CD14-positive monocyte (primary cell): ENCODE data around the gene RMND5B. TPM values are rescaled to one million over a fixed set of nuclear protein-coding genes. Genes with fewer than 3 reads are reported as not detected.

ENCODE experiments used
- DNase-seq, 3 donors: peaks; one replicate each; pipeline ENCODE4 v3.0.0-alpha.2; 2011 to 2022
- H2AFZ ChIP-seq: 2 replicates; pipeline ENCODE4 v1.6.0; 2012; ENCODE audit warnings: mild to moderate bottlenecking, low read depth, low read length, inconsistent platforms; ENCODE audit not compliant: insufficient read depth, poor library complexity, severe bottlenecking
- H3K27ac ChIP-seq, 2 donors: 1 replicate in 1 of 2; 2 replicates in 1 of 2; pipeline ENCODE4 v1.5.1; 2012 to 2013; ENCODE audit warnings: low read length in 2 of 2, control low read depth in 1 of 2, inconsistent platforms in 1 of 2, low read depth in 1 of 2, mild to moderate bottlenecking in 1 of 2
- H3K27me3 ChIP-seq, 2 donors: one replicate each; pipeline versions ENCODE4 v1.6.0 to v1.6.1; 2011 to 2013; ENCODE audit warnings: low read length in 2 of 2; ENCODE audit not compliant: control insufficient read depth in 2 of 2, insufficient read depth in 2 of 2
- H3K36me3 ChIP-seq, 2 donors: replicated peaks in 1 of 2; 1 replicate in 1 of 2; 2 replicates in 1 of 2; pipeline versions ENCODE4 v1.5.1 to v1.6.1; 2012 to 2013; ENCODE audit warnings: low read length in 2 of 2, control low read depth in 1 of 2, inconsistent platforms in 1 of 2, mild to moderate bottlenecking in 1 of 2; ENCODE audit not compliant: insufficient read depth in 2 of 2, control insufficient read depth in 1 of 2
- H3K4me1 ChIP-seq, 2 donors: 1 replicate in 1 of 2; 2 replicates in 1 of 2; pipeline versions ENCODE4 v1.5.1 to v1.6.1; 2012 to 2013; ENCODE audit warnings: low read length in 2 of 2, control low read depth in 1 of 2, inconsistent platforms in 1 of 2, mild to moderate bottlenecking in 1 of 2, moderate library complexity in 1 of 2; ENCODE audit not compliant: insufficient read depth in 2 of 2, control insufficient read depth in 1 of 2
- H3K4me2 ChIP-seq: replicated peaks from 2 replicates; pipeline ENCODE3; 2012; ENCODE audit warnings: low read length, moderate library complexity, mild to moderate bottlenecking; ENCODE audit not compliant: poor library complexity, severe bottlenecking; ENCODE audit errors: extremely low read depth
- H3K4me3 ChIP-seq, 3 experiments: fragments of 200-600 bp in 1 of 3; sonication (generic) in 1 of 3; replicated peaks in 1 of 3; 1 replicate in 2 of 3; 2 replicates in 1 of 3; pipeline ENCODE4 v1.5.1; 2011 to 2013; ENCODE audit warnings: low read length in 3 of 3, mild to moderate bottlenecking in 3 of 3, control low read depth in 2 of 3, low read depth in 2 of 3, inconsistent platforms in 1 of 3, moderate library complexity in 1 of 3
- H3K79me2 ChIP-seq: 2 replicates; pipeline ENCODE4 v1.6.0; 2012; ENCODE audit warnings: mild to moderate bottlenecking, control low read depth, inconsistent platforms, low read length, moderate library complexity; ENCODE audit not compliant: insufficient read depth
- H3K9ac ChIP-seq: 2 replicates; pipeline ENCODE4 v1.6.0; 2017; ENCODE audit warnings: low read length, mild to moderate bottlenecking; ENCODE audit not compliant: insufficient read depth, poor library complexity, severe bottlenecking
- H3K9me3 ChIP-seq, 2 donors: replicated peaks in 1 of 2; 1 replicate in 1 of 2; 2 replicates in 1 of 2; pipeline versions ENCODE4 v1.5.1 to v1.6.1; 2012 to 2013; ENCODE audit warnings: low read length in 2 of 2, control low read depth in 1 of 2; ENCODE audit not compliant: control insufficient read depth in 1 of 2, insufficient read depth in 1 of 2
- H4K20me1 ChIP-seq: 2 replicates; pipeline ENCODE4 v1.6.0; 2012; ENCODE audit warnings: mild to moderate bottlenecking, low read length, control low read depth, moderate library complexity; ENCODE audit not compliant: insufficient read depth
- H3K27ac Mint-ChIP-seq, 7 donors: one replicate each; pipeline ENCODE4 v1.8.0; 2020; ENCODE audit warnings: mild to moderate bottlenecking in 7 of 7, mixed read lengths in 7 of 7, moderate library complexity in 6 of 7, inconsistent platforms in 2 of 7
- H3K27me3 Mint-ChIP-seq, 3 donors: one replicate each; pipeline ENCODE4 v1.8.0; 2021 to 2022; ENCODE audit warnings: low read depth in 3 of 3, mild to moderate bottlenecking in 3 of 3, mixed read lengths in 3 of 3, moderate library complexity in 3 of 3, inconsistent platforms in 1 of 3
- H3K36me3 Mint-ChIP-seq, 2 donors: one replicate each; pipeline ENCODE4 v1.8.0; 2020; ENCODE audit warnings: mixed read lengths in 2 of 2, inconsistent platforms in 1 of 2, mild to moderate bottlenecking in 1 of 2
- H3K4me1 Mint-ChIP-seq: one replicate; pipeline ENCODE4 v1.8.0; 2020; ENCODE audit warnings: mild to moderate bottlenecking, mixed read lengths
- H3K4me3 Mint-ChIP-seq, 2 donors: one replicate each; pipeline ENCODE4 v1.8.0; 2020; ENCODE audit warnings: mild to moderate bottlenecking in 2 of 2, mixed read lengths in 2 of 2, moderate library complexity in 1 of 2
- H3K9me3 Mint-ChIP-seq, 7 donors: one replicate each; pipeline ENCODE4 v1.8.0; 2020 to 2022; ENCODE audit warnings: mixed read lengths in 7 of 7, mild to moderate bottlenecking in 6 of 7, moderate library complexity in 6 of 7, inconsistent platforms in 2 of 7
- WGBS: methylation state at CpG from one replicate; pipeline ENCODE4 v1.1.5; 2013; ENCODE audit warnings: missing lambda C conversion rate; ENCODE audit not compliant: insufficient coverage; 5-methylcytosine and 5-hydroxymethylcytosine counted together
- intact Hi-C, 2 donors: fragments of 100-400 bp; cut with micrococcal nuclease; formaldehyde crosslinking; loops; one replicate each; pipeline versions ENCODE4 v1.15.0 to v1.15.1; 2023
- polyA plus RNA-seq, 3 donors: library from polyadenylated mRNA; depleted of rRNA in 1 of 3; unstranded in 2 of 3; stranded (reverse) in 1 of 3; fragments of 300-500 nt in 2 of 3; fragments of >200 nt in 1 of 3; fragmentation: Illumina TruSeq in 2 of 3; gene quantifications; 1 replicate in 2 of 3; 2 replicates in 1 of 3; pipeline ENCODE4 v1.2.3, GENCODE V29; 2012 to 2021
- TF ChIP-seq, protein P1 (sequence below): fragments of 200-600 bp; IDR thresholded peaks from one replicate; pipeline ENCODE4 v1.8.0; 2022; ENCODE audit warnings: antibody characterized with exemption, mild to moderate bottlenecking

Gene RMND5B
- polyA plus RNA-seq, 3 donors: 20.9 to 27.4 (median 23.9) TPM

DNA sequence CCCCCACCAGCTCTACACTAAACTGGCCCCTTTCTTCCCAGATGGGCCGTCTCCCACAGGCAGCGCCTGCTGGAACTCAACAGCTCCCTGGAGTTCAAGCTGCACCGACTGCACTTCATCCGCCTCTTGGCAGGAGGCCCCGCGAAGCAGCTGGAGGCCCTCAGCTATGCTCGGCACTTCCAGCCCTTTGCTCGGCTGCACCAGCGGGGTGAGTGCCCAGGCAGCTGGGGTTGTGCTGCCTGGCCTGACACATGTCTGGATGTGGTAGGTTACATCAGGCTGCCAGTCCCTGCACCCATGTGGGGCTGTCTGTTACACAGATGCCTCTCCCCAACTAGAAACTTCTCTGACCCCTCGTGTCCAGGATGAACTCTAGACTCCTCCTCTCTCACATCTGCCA is 13.1 kb downstream of the RMND5B start:
- H3K9me3 Mint-ChIP-seq: no peaks in the 10 kb centered on the region
- intact Hi-C loops: no loop called here
- TF ChIP-seq, protein P1, sequence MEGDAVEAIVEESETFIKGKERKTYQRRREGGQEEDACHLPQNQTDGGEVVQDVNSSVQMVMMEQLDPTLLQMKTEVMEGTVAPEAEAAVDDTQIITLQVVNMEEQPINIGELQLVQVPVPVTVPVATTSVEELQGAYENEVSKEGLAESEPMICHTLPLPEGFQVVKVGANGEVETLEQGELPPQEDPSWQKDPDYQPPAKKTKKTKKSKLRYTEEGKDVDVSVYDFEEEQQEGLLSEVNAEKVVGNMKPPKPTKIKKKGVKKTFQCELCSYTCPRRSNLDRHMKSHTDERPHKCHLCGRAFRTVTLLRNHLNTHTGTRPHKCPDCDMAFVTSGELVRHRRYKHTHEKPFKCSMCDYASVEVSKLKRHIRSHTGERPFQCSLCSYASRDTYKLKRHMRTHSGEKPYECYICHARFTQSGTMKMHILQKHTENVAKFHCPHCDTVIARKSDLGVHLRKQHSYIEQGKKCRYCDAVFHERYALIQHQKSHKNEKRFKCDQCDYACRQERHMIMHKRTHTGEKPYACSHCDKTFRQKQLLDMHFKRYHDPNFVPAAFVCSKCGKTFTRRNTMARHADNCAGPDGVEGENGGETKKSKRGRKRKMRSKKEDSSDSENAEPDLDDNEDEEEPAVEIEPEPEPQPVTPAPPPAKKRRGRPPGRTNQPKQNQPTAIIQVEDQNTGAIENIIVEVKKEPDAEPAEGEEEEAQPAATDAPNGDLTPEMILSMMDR: no peak

DNA sequence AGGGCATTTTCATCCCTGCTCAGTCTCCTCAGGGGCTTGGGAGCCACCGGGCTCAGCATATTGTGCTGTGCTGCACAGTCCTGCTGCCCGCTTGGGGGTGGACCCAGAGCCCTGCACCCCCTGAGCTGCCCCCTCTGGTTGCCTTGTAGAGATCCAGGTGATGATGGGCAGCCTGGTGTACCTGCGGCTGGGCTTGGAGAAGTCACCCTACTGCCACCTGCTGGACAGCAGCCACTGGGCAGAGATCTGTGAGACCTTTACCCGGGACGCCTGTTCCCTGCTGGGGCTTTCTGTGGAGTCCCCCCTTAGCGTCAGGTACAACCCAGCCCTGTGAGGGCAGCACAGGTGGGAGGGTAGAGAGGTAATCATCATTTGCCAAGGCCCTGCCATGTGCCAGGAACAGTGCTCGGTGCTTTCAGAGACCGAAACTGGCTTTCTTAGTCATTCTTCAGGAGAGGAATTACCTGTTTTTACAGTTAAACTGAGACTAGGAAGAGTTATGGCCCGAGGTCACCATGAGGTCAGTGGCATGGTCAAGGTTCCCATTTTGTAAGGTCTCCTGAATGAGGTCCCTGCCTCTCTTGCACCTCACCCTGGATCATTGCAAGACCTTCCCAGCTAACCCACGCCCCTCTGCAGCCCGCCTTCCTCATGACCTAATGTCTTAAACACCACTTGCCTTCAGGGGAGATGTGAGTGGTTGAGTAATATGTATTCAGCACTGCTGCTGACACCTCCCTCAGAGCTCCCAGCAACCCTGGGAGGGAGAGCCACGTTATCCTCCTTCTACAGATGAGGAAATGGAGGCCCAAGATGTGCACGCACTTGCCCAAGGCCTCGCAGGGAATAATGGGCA is 15.4 kb downstream of the RMND5B start:
- 71% methylated on average over 9 of the region's 14 CpGs for WGBS
- Histone ChIP-seq H3K36me3 (peaks cover 79 to 97% of the 10 kb centered on the region in 2 donors), H3K27ac (no peak overlapping the region), H3K4me1 (no peaks in the 10 kb centered on the region), H2AFZ (no peak overlapping the region), H3K4me3 (no peak overlapping the region), H3K9me3 (no peaks in the 10 kb centered on the region), H3K79me2 (no peaks in the 10 kb centered on the region), H3K9ac (no peak overlapping the region), H4K20me1 (peaks cover 9% of the 10 kb centered on the region), H3K4me2 (no peak overlapping the region), H3K27me3 (no peaks in the 10 kb centered on the region)
- intact Hi-C loops: loop anchor here in 1 of 2 donors (5.0 kb wide), 1 partner anchor 69 kb away; no protein-coding TSS in a partner anchor
- TF ChIP-seq, protein P1: peak; percentile 75
- no peaks in the 10 kb centered on the region for H3K4me1 Mint-ChIP-seq
- H3K9me3 Mint-ChIP-seq: peaks cover 0 to 1% (median 0%) of the 10 kb centered on the region in 7 donors
- peak overlapping the region in 2 of 7 donors; percentile 21 to 30 for H3K27ac Mint-ChIP-seq
- no peaks in the 10 kb centered on the region for H3K27me3 Mint-ChIP-seq
- DNase-seq: peak in 2 of 3 donors; percentile 24 to 30
- H3K36me3 Mint-ChIP-seq: peaks cover 89 to 97% of the 10 kb centered on the region in 2 donors
- no peak overlapping the region for H3K4me3 Mint-ChIP-seq

More for the DNA sequence above, 13.1 kb downstream of the RMND5B start:
- peaks cover 80 to 95% of the 10 kb centered on the region in 2 donors for H3K36me3 Mint-ChIP-seq
- Histone ChIP-seq H3K4me1 (no peaks in the 10 kb centered on the region), H3K4me3 (no peak overlapping the region), H3K9me3 (no peaks in the 10 kb centered on the region), H3K4me2 (no peak overlapping the region), H3K36me3 (peaks cover 65 to 98% of the 10 kb centered on the region in 2 donors), H3K27ac (no peak overlapping the region), H3K9ac (no peak overlapping the region), H3K27me3 (no peaks in the 10 kb centered on the region), H3K79me2 (no peaks in the 10 kb centered on the region), H4K20me1 (peaks cover 9% of the 10 kb centered on the region), H2AFZ (no peak overlapping the region)
- H3K27me3 Mint-ChIP-seq: no peaks in the 10 kb centered on the region
- H3K27ac Mint-ChIP-seq: no peak overlapping the region
- H3K4me3 Mint-ChIP-seq: no peak overlapping the region
- no peaks in the 10 kb centered on the region for H3K4me1 Mint-ChIP-seq
- 95% methylated on average over 8 of the region's 10 CpGs for WGBS
- no peak for DNase-seq
